Activated T-helper 1 cell treated with Interleukin-2 at 50 U/mL for 16 hours (primary cell): ENCODE measurements around the gene SYT15.
"Not testable (repeated sequence)": the region's sequence is repeated elsewhere in the genome, so short reads cannot be mapped to it uniquely, and the experiment has no call there.

Source experiments
- DNase-seq: peaks from one replicate; pipeline ENCODE4 v3.0.0-alpha.2; 2020; ENCODE audit warnings: low read depth

Gene SYT15

GRCh38 chr10:46578474-46579178 lies at the start of gene SYT15:
Gene SYT15 (plus strand): TSS chr10:46579128. CDS start chr10:46579169, 41 bp downstream.
- DNase-seq: not testable (repeated sequence)

- not testable (repeated sequence) for DNase-seq
These were observed 49.2 kb upstream of the SYT15 start for GRCh38 chr10:46529742-46530141.

GRCh38 chr10:46530249-46531186 lies 48.4 kb upstream of the SYT15 start:
- DNase-seq: no peak

- DNase-seq: not testable (repeated sequence)
These were observed 46.7 kb upstream of the SYT15 start for GRCh38 chr10:46532256-46532655.

GRCh38 chr10:46534828-46535524 lies 44.0 kb upstream of the SYT15 start:
- no peak for DNase-seq

- no peak for DNase-seq
These were observed 42.8 kb upstream of the SYT15 start for GRCh38 chr10:46536171-46536570.

GRCh38 chr10:46536781-46537180 lies 42.1 kb upstream of the SYT15 start:
- no peak for DNase-seq

- no peak for DNase-seq
These were observed 41.6 kb upstream of the SYT15 start for GRCh38 chr10:46537309-46537708.

- DNase-seq: no peak
These were observed 40.8 kb upstream of the SYT15 start for GRCh38 chr10:46538155-46538554.

- no peak for DNase-seq
These were observed 40.1 kb upstream of the SYT15 start for GRCh38 chr10:46538717-46539426.

GRCh38 chr10:46539596-46540411 lies 39.1 kb upstream of the SYT15 start:
- DNase-seq: no peak

GRCh38 chr10:46540412-46541016 lies 38.4 kb upstream of the SYT15 start:
- no peak for DNase-seq

GRCh38 chr10:46541017-46541661 lies 37.8 kb upstream of the SYT15 start:
- no peak for DNase-seq

GRCh38 chr10:46541735-46542566 lies 37.0 kb upstream of the SYT15 start:
- DNase-seq: no peak

- no peak for DNase-seq
These were observed 36.1 kb upstream of the SYT15 start for GRCh38 chr10:46542567-46543465.

- no peak for DNase-seq
These were observed 35.2 kb upstream of the SYT15 start for GRCh38 chr10:46543466-46544377.
